Measurements from ENCODE around the gene SPTB.

The SPTB gene

GRCh38 chr14:64864258-64864657 lies 15.4 kb downstream of the SPTB start:
- H3K9me3 ChIP-seq (replicated peaks; ENCODE audit: insufficient read depth, low read length), result no peaks in the 10 kb centered on the region
- H3K9ac ChIP-seq (ENCODE audit: low read length), result no peak overlapping the region
- TF ChIP-seq EZH2 (optimal IDR thresholded peaks at IDR 0.05; ENCODE audit: low read depth, low read length) (no peak), CTCF (IDR thresholded peaks at IDR 0.05; ENCODE audit: low read length) (no peak), EZH2phosphoT487 (IDR thresholded peaks at IDR 0.05; ENCODE audit: low read length) (no peak)
- no peaks in the 10 kb centered on the region for H3F3A ChIP-seq (ENCODE audit: insufficient read depth, low read length)
- H4K20me1 ChIP-seq (ENCODE audit: insufficient read depth, low read length), result no peaks in the 10 kb centered on the region
- DNase-seq, result no peak
- no peaks in the 10 kb centered on the region for H3K36me3 ChIP-seq (replicated peaks; ENCODE audit: insufficient read depth, low read length)
- H3K79me2 ChIP-seq (ENCODE audit: low read length), result no peaks in the 10 kb centered on the region
- H3K4me3 ChIP-seq (ENCODE audit: low read length), result no peak overlapping the region
- H3K27me3 ChIP-seq (replicated peaks; ENCODE audit: insufficient read depth, low read length), result no peaks in the 10 kb centered on the region
- no peaks in the 10 kb centered on the region for H3K9me2 ChIP-seq (replicated peaks; ENCODE audit: insufficient read depth, low read length)
- H3K4me2 ChIP-seq (ENCODE audit: low read depth, low read length), result no peak overlapping the region
- no peak overlapping the region for H2AFZ ChIP-seq (ENCODE audit: low read length)
- H3K4me1 ChIP-seq (ENCODE audit: low read length), result no peaks in the 10 kb centered on the region
- no peak overlapping the region for H3K27ac ChIP-seq (ENCODE audit: low read length)

GRCh38 chr14:64861916-64862315 lies 17.8 kb downstream of the SPTB start:
- Histone ChIP-seq H3K9ac (ENCODE audit: low read length) (no peak overlapping the region), H3K4me2 (ENCODE audit: low read depth, low read length) (no peak overlapping the region), H3K79me2 (ENCODE audit: low read length) (no peaks in the 10 kb centered on the region), H3K27ac (ENCODE audit: low read length) (no peak overlapping the region), H3K27me3 (replicated peaks; ENCODE audit: insufficient read depth, low read length) (no peaks in the 10 kb centered on the region), H3K4me3 (ENCODE audit: low read length) (no peak overlapping the region), H3F3A (ENCODE audit: insufficient read depth, low read length) (no peaks in the 10 kb centered on the region), H4K20me1 (ENCODE audit: insufficient read depth, low read length) (no peaks in the 10 kb centered on the region), H2AFZ (ENCODE audit: low read length) (no peak overlapping the region), H3K9me2 (replicated peaks; ENCODE audit: insufficient read depth, low read length) (no peaks in the 10 kb centered on the region), H3K36me3 (replicated peaks; ENCODE audit: insufficient read depth, low read length) (no peaks in the 10 kb centered on the region), H3K9me3 (replicated peaks; ENCODE audit: insufficient read depth, low read length) (no peaks in the 10 kb centered on the region), H3K4me1 (ENCODE audit: low read length) (no peaks in the 10 kb centered on the region)
- no peak for TF ChIP-seq CTCF (IDR thresholded peaks at IDR 0.05; ENCODE audit: low read length)
- no peak for TF ChIP-seq EZH2phosphoT487 (IDR thresholded peaks at IDR 0.05; ENCODE audit: low read length)
- TF ChIP-seq EZH2 (optimal IDR thresholded peaks at IDR 0.05; ENCODE audit: low read depth, low read length), result no peak
- DNase-seq, result no peak

DNA sequence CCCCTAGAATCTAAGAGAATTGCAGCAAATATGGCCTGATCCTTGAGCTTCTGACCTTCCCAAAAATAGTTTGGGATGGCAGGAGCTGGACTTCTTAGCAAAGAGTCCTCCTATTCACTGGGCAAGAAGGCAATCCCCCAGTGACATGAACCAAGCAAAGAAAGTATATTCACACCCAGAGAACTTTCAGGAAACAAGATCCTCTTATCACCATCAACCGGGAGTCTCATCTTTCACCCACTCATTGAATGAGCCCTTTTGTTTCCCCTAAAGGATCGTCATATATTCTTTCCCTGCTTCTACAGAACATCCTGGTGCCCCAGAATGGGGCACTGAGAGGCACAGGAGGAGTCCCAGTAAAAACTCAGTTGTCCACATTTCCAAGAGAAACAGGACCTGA lies 19.7 kb downstream of the SPTB start:
- no peaks in the 10 kb centered on the region for H3K36me3 ChIP-seq (replicated peaks; ENCODE audit: insufficient read depth, low read length)
- no peaks in the 10 kb centered on the region for H3K79me2 ChIP-seq (ENCODE audit: low read length)
- no peak for TF ChIP-seq CTCF (IDR thresholded peaks at IDR 0.05; ENCODE audit: low read length)
- no peak overlapping the region for H3K9ac ChIP-seq (ENCODE audit: low read length)
- no peak overlapping the region for H3K27ac ChIP-seq (ENCODE audit: low read length)
- no peak overlapping the region for H3K4me2 ChIP-seq (ENCODE audit: low read depth, low read length)
- H3K9me2 ChIP-seq (replicated peaks; ENCODE audit: insufficient read depth, low read length), result no peaks in the 10 kb centered on the region
- H2AFZ ChIP-seq (ENCODE audit: low read length), result no peak overlapping the region
- H3K9me3 ChIP-seq (replicated peaks; ENCODE audit: insufficient read depth, low read length), result no peaks in the 10 kb centered on the region
- peaks cover 13% of the 10 kb centered on the region; the same call in 1 of the 2 replicates for H3K4me1 ChIP-seq (ENCODE audit: low read length)
- H3F3A ChIP-seq (ENCODE audit: insufficient read depth, low read length), result no peaks in the 10 kb centered on the region
- no peak overlapping the region for H3K4me3 ChIP-seq (ENCODE audit: low read length)
- DNase-seq, result no peak
- no peaks in the 10 kb centered on the region for H4K20me1 ChIP-seq (ENCODE audit: insufficient read depth, low read length)
- H3K27me3 ChIP-seq (replicated peaks; ENCODE audit: insufficient read depth, low read length), result no peaks in the 10 kb centered on the region
